Posterior cingulate gyrus (tissue), 11 donors: ENCODE data around the gene MMEL1.

Experiments
- DNase-seq, 10 donors: peaks; one replicate each; pipeline versions ENCODE4 v3.0.0 to v3.0.0-alpha.2; 2020 to 2021; ENCODE audit warnings: mixed read lengths in 3 of 10
- intact Hi-C: fragments of 100-400 bp; cut with DNase I; formaldehyde crosslinking; loops from one replicate; pipeline ENCODE4 v1.15.1; 2023

MMEL1 gene

DNA sequence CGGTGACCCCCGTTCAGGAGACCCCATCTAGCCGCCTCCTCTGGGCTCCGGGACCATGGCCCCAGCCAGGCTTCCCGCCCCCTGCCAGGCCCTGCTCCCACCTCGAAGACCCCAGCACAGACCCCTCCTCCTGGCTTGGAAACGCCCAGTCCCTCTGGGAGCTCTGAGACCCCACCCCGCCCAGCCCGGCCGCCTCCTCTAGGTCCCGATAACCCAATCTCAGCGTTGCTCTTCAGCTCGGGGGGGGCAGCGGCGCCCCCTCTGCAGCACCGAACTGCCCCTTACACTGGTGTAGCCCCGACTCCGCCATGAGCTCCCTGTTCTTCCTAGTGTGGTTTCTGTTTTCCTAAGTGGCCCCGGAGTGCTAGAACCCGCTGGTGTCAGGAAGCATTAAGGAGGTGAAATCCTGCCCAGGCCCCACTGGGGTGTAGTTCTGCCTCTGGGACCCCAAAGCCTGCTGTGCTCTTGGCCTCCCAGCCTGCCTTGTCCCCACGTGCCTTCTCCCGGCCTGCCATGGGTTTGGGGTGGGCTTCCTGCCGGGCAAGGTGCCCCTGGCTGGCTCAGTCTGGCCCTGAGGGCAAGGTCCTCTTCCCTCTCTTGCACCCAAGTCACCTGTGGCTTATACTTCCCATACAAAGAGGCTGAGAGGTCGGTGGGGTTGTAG is 10.7 kb upstream of the MMEL1 start:
- DNase-seq: peak in 2 of 10 donors; percentile 13 to 67
- intact Hi-C loops: loop anchor here (10.0 kb wide), 1 partner anchor 59 kb away; the partner anchor contains the start of gene PRXL2B

DNA sequence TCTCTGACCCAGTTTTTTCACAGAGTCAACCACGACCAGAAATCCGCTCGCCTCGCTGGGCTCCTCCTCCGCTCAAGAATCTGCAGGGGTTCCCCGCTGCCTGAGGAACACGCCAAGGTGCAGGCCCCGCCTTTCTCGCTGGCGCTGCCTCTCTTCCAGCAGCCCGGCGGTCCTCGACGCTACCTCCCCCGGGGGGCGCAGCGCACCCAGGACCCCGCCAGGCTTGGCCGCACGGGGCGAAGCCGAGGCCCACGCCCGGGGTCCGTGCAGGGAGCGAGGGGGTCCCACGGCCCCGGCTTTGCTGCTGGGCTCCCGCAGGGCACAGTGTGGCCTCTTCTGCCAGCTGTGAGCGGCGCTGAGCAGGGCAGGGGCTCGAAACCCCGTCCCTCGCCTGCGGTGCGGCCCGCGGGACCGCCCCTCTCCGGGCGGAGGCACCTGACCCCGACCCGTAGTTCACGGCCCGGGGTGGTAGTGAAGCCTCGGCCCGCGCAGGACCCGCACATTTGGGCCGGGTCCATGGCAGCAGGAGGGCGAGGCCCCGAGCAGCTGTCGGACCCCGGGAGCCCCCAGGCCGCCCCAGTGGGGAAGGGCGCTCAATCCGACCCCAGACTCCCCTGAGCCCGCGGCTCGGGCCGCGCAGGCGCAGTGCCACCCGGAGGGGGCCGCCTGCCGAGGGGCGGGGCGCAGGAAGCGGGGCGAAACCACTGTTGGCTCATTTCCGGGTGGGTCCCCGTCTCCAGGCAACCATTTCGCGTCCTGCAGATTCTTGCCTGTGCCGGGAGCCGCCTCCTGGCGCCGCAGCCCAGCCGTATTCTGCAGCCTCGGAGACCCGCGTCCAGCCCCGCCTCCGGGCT is 10.0 kb upstream of the MMEL1 start:
- DNase-seq: peak; percentile 80 to 98 (median 91)
- intact Hi-C loops: loop anchor here (10.0 kb wide), 1 partner anchor 58 kb away; the partner anchor contains the start of gene PRXL2B

DNA sequence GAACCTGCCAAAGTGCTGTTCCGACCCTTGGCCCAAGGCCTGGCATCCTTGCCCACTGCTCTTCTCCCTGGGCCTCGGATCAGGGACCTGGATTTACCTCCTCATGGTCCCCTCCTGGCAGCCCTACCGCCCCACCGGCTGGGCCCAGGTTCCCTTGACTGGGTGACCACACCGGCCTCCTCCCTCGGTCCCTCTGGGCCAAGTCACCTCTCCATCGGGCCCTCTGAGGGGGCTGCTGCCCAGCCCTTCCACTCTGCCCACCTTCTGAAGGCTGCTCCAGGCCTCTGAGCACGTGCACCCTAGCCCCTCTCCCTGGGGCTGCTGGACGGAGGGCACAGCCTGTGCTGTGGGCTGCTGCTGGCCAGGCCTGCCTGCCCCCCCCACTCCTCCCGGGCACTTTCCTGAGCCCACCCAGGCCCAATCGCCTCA is 9.3 kb upstream of the MMEL1 start:
- intact Hi-C loops: loop anchor here (10.0 kb wide), 1 partner anchor 57 kb away; the partner anchor contains the start of gene PRXL2B
- DNase-seq: peak in 3 of 10 donors; percentile 66 to 86 (median 70)

DNA sequence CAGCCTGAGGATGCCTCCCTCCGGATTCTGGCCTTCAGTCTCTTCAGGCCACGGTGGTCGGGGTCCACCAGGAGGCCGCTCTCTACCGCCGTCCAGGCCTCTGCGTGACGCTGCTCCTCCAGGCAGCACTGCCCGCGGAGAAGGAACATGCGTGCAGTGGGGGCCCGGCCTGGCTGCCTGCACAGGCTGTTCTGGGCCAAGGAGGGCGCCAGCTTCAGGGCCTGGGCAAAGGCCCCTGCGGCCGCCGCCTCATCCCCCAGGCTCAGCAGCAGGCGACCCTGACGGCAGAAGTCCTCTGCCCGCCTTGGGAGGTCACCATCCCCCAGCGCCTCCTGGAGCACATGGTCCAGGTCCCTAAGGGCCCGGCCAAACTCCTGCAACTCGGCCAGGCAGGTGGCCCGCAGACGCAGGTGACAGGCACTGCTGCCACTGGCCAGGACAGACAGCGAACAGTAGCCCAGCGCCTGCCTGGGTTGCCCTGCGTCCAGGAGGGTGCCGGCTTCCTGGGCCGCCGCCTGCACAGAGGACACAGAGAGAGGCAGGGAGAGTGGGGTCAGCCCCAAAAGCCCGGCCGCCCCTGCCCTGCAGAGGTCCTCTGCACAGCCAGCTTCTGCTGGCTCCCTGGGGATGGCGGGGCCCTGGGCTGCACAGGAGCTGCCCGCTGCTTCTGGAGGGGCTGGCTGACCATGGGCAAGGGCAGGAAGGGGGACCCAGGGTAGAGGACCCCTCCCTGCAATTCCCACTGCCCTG is 8.7 kb upstream of the MMEL1 start:
- DNase-seq: peak in 3 of 10 donors; percentile 71 to 80 (median 76)
- intact Hi-C loops: loop anchor here (10.0 kb wide), 1 partner anchor 57 kb away; the partner anchor contains the start of gene PRXL2B

DNA sequence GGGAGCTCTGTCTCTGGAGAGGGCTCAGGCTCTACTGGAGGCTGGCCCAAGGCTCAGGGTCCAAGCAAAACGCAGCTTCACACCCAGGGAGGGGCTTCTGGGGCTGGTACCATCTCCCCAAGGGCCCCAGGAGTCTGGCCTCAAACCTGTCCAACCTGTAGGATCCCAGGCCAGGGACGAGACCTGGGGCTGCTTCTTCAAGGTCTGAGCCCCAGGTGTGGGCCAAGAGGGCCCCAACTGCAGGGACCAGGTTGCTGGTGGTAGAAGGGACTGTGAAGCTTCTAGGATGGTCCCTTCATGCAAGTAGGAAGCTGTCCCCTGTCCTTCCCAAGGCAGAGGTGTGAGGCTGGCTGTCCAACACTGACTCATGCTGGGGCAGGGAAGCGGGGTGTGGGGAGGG is 7.8 kb upstream of the MMEL1 start:
- peak in 1 of 10 donors; percentile 72 for DNase-seq
- intact Hi-C loops: loop anchor here (10.0 kb wide), 1 partner anchor 56 kb away; the partner anchor contains the start of gene PRXL2B

DNA sequence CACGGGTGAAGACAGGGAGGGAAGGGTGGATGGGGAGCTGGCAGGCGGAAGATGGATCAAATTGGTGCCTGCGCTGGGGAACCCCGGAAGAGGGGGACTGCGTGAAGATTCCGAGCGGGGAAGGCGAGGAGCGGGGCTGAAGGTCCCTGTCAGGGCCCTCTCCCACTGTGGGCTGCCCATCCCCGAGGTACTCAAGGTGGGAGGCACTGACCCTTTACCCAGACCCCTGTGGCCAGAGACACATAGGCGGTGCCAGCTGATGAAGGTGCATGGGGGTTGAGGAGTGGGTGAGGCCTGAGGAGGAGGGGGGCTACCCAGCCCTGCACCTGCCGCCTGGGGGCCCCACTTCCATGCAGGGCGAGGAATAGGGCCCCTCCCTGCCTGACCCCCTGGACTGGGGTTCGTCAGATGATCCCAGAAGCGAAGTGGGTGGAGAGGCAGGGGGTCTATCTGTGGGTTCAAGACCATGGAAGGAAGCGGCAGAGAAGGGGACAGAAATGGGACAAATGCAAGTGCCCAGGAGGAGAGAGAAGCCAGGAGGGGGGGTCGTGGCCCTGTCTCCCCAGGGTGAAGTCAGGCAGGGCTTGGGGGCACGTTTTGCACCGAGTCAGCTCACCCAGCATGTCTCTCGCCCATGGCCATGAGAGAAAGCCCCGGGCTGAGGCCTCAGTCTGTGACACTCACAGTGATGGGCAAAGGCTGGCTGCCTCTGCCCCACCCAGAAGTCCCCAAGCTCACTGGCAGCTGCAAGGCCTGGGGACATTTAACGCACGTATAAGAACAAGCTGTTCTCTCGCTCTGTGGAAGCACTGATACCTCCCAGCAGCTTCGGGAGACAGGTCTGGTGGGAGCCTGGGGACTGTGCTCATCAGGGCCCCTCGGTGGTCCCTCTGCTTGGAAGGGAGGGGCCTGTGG is 7.0 kb upstream of the MMEL1 start:
- intact Hi-C loops: loop anchor here (10.0 kb wide), 1 partner anchor 55 kb away; the partner anchor contains the start of gene PRXL2B
- DNase-seq: peak in 1 of 10 donors; percentile 75

DNA sequence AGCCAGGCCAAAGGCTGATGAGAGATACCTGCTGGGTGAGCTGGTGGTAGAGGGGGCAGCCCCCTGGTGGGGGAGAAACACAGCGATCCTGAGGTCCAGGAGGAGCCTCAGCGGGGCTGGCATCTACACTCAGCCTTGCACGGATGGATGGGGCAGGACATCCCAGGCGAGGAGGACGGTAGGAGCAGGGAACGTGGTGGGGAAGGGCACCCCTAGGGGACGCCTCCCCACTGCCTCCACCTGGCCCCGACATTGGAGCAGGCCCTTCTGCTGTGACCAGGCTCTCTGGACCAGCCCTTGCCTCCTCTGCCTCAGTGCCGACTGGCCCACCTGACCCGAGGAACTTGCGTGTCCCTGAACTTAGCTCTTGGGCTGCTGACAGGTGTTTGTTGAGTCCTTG is 6.4 kb upstream of the MMEL1 start:
- DNase-seq: peak in 2 of 10 donors; percentile 62 to 83
- intact Hi-C loops: no loop called here

DNA sequence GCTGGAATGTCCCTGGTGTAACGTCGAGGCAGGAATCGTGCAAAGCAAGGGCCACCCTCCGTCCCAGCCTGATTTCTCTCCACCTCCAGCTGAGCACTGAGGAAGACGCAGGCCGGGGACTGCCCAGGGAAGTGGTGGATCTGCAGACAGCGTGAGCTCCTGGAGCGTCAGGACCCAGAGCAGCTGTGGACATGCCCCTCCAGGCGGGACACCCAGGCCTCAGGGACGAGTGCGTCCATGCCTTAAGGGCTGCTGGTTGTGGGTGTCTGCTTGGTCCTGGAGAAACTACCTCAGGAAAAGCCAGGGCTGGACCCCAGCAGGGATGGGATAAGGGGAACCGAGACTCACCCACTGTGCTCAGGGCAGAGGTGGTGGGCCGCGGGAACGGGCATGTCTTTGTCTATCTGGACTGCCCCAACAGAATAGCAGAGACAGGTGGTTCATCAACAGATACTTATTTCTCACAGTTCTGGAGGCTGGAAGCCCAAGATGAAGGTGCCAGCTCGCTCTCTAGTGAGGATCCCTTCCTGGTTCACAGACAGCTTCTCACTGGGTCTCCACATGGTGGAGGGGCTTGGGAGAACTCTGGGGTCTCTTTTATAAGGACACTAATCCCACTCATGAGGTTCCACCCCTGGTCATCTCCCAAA is 5.8 kb upstream of the MMEL1 start:
- intact Hi-C loops: no loop called here
- peak in 1 of 10 donors; percentile 30 for DNase-seq

DNA sequence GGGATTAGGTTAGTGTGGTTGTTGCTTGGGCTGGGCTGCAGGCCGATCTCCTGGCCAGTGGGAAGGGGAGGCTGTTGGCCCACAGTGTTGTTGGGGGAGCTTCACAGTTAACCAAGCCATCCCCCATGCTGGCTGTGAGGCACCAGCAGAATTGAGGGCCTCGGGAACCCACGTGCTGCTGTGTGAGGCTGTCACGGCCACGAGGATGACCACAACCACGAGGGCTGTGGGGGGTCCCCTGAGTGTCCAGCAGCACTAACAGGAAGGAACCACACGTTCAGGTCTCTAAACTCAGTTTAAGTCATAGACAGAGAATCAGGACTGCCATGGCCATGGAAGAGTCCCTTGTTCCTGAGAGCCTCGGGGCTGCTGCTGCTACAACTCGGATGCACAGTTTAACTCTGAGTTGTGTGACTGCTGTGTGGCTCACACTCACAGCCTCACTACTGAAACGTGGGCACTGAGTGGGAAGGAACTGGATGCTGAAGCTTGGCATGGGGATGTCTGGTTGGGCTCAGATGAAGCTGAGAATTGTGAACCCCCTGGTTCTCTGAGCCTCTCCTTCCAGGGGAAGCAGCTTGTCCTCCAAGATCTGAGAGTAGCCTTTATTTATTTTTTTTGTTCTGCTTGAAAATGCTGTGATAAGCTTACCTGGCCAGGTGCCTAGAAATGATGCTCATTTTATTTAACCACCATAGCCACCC is 4.8 kb upstream of the MMEL1 start:
- intact Hi-C loops: no loop called here
- DNase-seq: peak in 1 of 10 donors; percentile 42

DNA sequence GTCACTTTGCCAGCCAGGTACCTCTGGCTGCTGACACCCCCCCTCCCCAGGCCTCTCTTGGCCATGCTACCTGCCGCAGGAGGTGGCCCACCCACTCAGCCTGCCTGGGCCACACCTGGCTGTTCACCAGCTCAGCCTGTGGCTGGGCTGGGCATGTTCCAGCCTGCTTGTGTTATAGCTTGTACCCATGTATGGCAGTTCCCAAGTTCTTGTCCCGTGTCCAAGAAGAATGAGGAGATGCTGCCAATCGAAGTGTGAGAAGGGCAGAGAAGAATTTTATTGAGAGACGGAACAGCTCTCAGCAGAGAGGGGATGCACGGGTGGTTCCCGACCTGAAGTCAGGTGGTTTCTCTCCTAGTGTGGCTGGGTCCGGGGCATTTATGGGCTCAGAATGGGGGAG is 3.9 kb upstream of the MMEL1 start:
- intact Hi-C loops: no loop called here
- DNase-seq: peak in 1 of 10 donors; percentile 81

DNA sequence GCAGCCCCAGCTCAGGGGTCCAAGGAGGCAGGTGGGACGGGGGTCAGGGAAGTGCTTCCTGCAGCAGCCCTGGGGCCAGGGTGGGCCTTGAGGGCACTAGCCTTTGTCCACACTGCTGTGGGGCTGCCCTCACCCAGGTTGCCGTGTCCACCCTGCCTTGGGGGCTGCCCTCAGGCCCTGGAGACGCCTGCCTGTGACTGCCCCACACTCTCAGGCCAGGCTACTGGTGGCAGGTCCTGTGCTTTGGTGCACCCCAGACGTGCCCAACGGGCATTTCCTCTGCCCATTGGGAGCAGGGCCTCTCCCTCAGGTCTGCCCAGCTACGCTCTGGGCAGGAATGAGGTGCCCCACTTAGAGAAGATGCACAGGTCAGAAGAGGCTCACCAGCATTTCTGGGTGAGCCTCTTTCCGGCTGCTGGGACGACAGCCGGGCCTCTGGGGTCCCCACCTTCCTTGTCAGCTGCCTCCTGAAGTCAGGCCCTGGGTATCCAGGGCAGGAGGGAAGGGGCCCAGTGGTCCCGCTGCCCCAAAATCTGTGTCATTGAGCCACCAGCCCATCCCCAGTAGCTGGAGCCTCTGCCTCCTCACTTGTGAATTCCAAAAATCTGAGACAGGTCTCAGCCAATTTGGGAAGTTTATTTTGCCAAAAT is 2.7 kb upstream of the MMEL1 start:
- peak in 1 of 10 donors; percentile 77 for DNase-seq
- intact Hi-C loops: no loop called here

DNA sequence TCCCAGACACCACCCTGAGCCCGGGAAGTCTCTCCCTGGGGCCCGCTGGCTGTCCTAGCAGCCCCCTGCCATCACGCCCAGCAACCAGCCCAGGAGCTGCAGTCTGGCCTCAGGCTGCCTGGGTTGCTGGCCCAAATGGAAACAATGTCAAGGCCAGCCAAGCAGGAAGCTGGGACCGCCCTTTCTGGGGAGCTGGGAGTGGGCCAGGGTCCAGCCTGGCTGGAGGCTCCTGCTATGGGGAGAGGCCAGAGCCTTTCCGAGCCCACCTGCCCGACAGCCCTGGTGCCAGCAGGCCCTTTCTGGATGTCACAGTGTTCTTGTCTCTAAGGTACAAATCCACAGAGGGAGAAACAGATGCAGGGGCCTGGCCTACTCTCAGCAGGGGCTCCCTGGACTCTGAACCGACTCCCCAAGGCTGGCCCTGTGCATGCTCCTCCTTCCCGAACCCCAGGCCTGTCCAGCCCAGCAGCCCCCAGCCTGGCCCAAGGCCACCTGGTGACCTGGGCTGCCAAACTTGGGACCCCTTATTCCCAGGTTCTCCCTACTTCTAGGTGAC is 1.2 kb upstream of the MMEL1 start:
- intact Hi-C loops: no loop called here

DNA sequence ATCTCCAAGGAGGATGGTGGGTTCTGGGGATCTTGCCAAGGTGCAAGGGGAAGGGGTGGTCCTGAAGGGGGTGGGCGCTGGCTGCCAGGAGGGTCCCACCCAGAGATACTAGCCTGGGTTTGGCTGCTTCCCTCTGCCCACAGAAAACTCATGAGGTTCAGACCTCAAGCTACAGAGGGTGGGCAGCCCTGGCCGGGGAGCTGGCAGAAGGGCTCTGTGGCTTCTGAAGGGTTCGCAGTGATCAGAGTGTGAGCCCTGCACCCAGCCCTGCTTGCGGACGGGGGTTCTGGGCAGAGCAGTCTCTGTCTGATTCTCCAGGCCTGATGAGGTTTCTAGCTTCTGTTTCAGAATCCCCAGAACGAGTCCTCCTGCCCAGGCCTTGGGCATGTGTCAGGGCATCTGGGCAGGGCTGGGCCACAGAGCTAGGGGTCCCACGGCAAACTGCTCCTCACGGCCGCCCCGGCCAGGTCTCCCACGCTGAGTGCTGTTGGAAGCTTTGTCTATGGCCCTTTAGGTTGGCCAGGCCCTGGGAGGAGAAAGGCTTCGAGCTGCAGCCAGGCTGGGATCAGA is 635 bp upstream of the MMEL1 start:
- intact Hi-C loops: no loop called here

More for the DNA sequence above, 1.2 kb upstream of the MMEL1 start:
- DNase-seq: peak in 1 of 10 donors; percentile 52

DNA sequence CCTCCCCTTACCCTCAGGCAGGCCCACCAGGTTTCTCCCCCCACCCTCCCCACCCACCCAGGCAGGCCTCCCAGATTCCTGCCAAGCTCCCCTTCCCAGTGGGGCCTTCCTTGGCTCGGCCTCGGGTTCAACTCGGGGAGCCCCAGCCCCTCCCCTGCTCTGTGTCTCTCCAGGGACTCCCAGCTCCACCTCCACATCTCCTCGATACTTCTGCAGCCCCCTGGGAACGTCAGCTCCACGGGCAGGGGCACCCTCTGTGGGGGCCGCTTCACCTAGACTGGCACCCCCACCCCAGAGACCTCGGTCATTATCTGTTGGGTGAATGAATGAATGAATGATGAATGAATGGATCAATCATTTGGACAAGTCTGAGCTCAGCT is 775 bp downstream of the MMEL1 start:
- intact Hi-C loops: no loop called here
- no peak for DNase-seq

More for the DNA sequence above, 635 bp upstream of the MMEL1 start:
- DNase-seq: peak in 1 of 10 donors; percentile 69

DNA sequence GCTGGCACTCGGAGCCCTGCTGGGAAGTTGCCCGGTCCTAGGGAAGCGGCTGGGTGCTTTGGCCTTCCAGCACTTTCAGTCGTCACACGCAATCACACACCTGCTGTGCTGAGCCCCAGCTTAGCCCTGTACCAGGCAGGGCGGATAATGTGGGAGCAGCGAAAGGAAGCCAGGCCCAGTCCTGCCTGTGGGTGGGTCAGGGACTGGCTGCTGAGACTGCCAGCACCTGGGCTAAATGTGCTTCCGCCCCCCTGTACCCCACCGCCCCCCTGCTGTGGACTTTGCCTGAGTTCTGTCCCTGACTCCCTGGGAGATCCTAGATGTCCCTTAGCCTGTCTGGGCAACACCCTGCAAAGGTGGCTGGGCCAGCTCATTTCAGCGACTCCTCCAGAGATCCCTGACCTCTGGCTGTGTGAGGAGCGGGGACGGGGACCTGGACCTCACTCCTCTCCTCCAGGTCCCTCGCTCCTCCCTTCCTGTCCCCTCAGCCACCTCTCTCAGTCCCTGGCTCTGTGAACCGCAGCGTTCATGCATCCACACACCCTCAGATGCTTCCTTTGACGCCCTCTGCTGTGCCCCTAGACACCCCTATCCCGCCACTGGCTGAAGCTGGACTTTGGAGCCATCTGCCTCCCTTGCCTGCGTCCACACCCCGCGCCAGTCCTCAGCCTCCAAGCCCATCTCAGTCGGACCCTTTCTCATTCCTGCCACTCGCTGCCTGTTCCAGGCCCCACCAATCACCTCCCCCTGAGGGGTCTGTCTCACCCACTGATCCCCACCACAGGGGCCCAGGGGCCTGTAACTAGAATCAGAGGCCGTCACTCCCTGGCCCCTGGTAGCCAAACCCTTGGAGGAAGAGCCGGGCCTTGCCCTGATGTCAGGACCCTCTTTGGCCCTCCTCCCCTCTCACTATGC is 1.4 kb downstream of the MMEL1 start:
- intact Hi-C loops: no loop called here
- peak in 2 of 10 donors; percentile 5 to 66 for DNase-seq
